ENCODE results near the gene PRKAR1B. TPM values are rescaled to one million over a fixed set of nuclear protein-coding genes. Genes with fewer than 3 reads are reported as not detected.

Gene PRKAR1B
- total RNA-seq, 2 experiments from 2014 or later = 22.5 to 41.6 TPM

DNA sequence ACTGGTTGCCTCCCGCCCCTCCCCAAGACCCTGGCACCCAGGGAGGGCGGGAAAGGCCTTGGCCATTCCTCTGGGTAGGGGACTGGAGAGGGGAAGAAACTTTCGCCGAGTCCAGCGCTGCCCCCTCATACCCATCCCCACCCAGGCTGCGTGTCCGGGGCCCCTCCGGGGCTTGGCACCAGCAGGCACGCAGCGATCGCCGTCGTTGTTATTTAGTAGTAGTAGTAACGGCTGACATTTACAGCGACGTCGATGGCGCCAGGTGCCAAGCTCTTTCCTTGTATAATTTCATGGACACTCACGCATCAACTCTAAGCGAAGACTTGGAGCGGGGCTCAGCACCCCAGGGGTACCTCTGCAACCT, 204.1 kb downstream of the PRKAR1B start:
- no peak overlapping the region for H2AFZ ChIP-seq (ENCODE audit: low read length)
- intact Hi-C loops (cut with micrococcal nuclease; ENCODE audit: unreplicated experiment) = no loop called here
- no peaks in the 10 kb centered on the region for H3K79me2 ChIP-seq (ENCODE audit: insufficient read depth, low read depth, low read length)
- ChIA-PET CTCF (ENCODE audit: unreplicated experiment) (no interaction called here), POLR2A (no interaction called here)
- no peaks in the 10 kb centered on the region for H3K36me3 ChIP-seq (ENCODE audit: insufficient read depth, low read length)
- H3K27ac ChIP-seq (ENCODE audit: low read depth, low read length, poor library complexity, severe bottlenecking) = no peak overlapping the region
- H3K9me3 ChIP-seq (ENCODE audit: low read length) = no peaks in the 10 kb centered on the region
- no peak overlapping the region for H3K4me2 ChIP-seq (ENCODE audit: low read length)
- no peaks in the 10 kb centered on the region for H3K9me2 ChIP-seq (ENCODE audit: insufficient read depth, low read length)
- no peaks in the 10 kb centered on the region for H3K4me1 ChIP-seq (ENCODE audit: insufficient read depth, low read length, poor library complexity, severe bottlenecking)
- H3K4me3 ChIP-seq (ENCODE audit: low read depth, low read length, poor library complexity, severe bottlenecking) = no peak overlapping the region
- no TSS peak for BruUV-seq (replicated peaks)
- no peak for DNase-seq (ENCODE audit: low spot score)
- no peaks in the 10 kb centered on the region; the same call in 1 of the 2 replicates for H4K20me1 ChIP-seq (ENCODE audit: insufficient read depth, low read length)
- TF ChIP-seq, protein P1, sequence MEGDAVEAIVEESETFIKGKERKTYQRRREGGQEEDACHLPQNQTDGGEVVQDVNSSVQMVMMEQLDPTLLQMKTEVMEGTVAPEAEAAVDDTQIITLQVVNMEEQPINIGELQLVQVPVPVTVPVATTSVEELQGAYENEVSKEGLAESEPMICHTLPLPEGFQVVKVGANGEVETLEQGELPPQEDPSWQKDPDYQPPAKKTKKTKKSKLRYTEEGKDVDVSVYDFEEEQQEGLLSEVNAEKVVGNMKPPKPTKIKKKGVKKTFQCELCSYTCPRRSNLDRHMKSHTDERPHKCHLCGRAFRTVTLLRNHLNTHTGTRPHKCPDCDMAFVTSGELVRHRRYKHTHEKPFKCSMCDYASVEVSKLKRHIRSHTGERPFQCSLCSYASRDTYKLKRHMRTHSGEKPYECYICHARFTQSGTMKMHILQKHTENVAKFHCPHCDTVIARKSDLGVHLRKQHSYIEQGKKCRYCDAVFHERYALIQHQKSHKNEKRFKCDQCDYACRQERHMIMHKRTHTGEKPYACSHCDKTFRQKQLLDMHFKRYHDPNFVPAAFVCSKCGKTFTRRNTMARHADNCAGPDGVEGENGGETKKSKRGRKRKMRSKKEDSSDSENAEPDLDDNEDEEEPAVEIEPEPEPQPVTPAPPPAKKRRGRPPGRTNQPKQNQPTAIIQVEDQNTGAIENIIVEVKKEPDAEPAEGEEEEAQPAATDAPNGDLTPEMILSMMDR (conservative IDR thresholded peaks at IDR 0.05; ENCODE audit: low read length) = no peak
- TF ChIP-seq EZH2phosphoT487 (IDR thresholded peaks at IDR 0.05; ENCODE audit: borderline replicate concordance, low read depth, low read length) = no peak

DNA sequence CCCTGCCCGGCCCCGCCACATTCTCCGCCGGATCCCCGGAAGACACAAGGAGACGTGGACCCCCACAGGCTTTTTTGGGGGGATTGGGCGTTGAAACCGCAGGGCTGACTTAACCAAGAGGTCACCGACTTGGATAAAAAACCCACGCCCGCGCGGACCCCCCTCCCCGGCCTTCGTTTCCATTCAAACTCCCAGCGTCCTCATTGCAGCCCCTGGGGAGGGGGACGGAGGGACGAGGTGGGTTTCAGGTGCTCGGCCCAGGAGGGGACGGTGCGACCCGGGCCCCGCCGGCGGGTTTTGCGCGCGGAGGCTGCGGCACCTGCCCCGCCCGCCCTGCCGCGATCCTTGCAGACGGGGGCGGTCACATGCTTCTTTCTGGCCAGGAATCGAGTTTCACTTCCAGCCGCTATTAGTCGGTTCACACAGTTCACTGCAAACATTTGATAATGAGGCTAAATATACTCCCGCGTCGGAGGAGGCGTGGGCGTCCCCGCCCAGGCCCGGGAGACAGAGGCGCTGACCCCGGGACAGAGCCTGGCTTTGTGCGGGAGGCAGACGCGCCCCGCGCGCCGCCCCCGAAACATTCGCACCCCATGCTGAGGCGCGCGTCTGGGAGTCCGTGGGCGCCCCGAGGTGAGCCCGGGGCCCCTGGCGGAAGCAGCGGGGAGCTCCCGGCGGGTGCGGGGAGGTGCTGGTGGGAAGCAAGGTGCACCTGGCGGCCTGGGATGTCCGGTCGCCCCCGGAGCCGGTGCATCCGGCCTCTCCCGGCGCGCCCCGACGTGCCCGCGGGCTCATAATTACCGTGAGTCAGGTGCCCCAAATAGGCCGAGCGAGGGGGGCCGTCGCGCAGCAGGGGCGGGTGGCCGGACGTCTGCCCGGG, 204.8 kb downstream of the PRKAR1B start:
- H2AFZ ChIP-seq (ENCODE audit: low read length) = no peak overlapping the region
- CTCF ChIA-PET (ENCODE audit: unreplicated experiment) = no interaction called here
- POLR2A ChIA-PET = no interaction called here

More for the DNA sequence above, 204.8 kb downstream of the PRKAR1B start:
- Histone ChIP-seq H3K4me1 (ENCODE audit: insufficient read depth, low read length, poor library complexity, severe bottlenecking) (no peaks in the 10 kb centered on the region), H4K20me1 (ENCODE audit: insufficient read depth, low read length) (no peaks in the 10 kb centered on the region; the same call in 1 of the 2 replicates), H3K4me3 (ENCODE audit: low read depth, low read length, poor library complexity, severe bottlenecking) (no peak overlapping the region), H3K9me3 (ENCODE audit: low read length) (no peaks in the 10 kb centered on the region), H3K4me2 (ENCODE audit: low read length) (no peak overlapping the region), H3K79me2 (ENCODE audit: insufficient read depth, low read depth, low read length) (no peaks in the 10 kb centered on the region), H3K9me2 (ENCODE audit: insufficient read depth, low read length) (no peaks in the 10 kb centered on the region), H3K27ac (ENCODE audit: low read depth, low read length, poor library complexity, severe bottlenecking) (no peak overlapping the region), H3K36me3 (ENCODE audit: insufficient read depth, low read length) (no peaks in the 10 kb centered on the region)
- intact Hi-C loops (cut with micrococcal nuclease; ENCODE audit: unreplicated experiment) = no loop called here
- no peak for DNase-seq (ENCODE audit: low spot score)
- no TSS peak for BruUV-seq (replicated peaks)
- no peak for TF ChIP-seq EZH2phosphoT487 (IDR thresholded peaks at IDR 0.05; ENCODE audit: borderline replicate concordance, low read depth, low read length)
- TF ChIP-seq, protein P1 (conservative IDR thresholded peaks at IDR 0.05; ENCODE audit: low read length) = no peak
